HepG2 (cell line): ENCODE data around the gene FAM184B. TPM values are rescaled to one million over a fixed set of nuclear protein-coding genes. Genes with fewer than 3 reads are reported as not detected.

Source experiments
- ATAC-seq: fragments of 200-7000 bp; cut with Tn5 transposase; 3 replicates; pipeline ENCODE4 v1.9.1; 2020; ENCODE audit warnings: mild to moderate bottlenecking, moderate library complexity
- BruUV-seq: library from RNA; stranded (reverse); fragments of 400-500 nt; replicated peaks from 2 replicates; lab custom pipeline; 2021; lab: Mats Ljungman, UMichigan
- CTCF ChIA-PET: fragments of 300-600 bp; formaldehyde crosslinking; extraction: SDS; loops from one replicate; lab custom pipeline; 2021; ENCODE audit warnings: low total read pairs, inconsistent platforms, low intra/inter-chr PET ratio; lab: Yijun Ruan, JAX
- POLR2A ChIA-PET: fragments of 350-600 bp; sonication (Branson Sonifier 250); formaldehyde crosslinking; loops from one replicate; lab custom pipeline; 2020; ENCODE audit warnings: antibody characterized with exemption, inconsistent platforms; lab: Yijun Ruan, JAX
- DNase-seq: peaks from one replicate; pipeline ENCODE4 v3.0.0-alpha.2; 2015; ENCODE audit warnings: low spot score
- FAIRE-seq: peaks from 3 replicates; lab custom pipeline; 2011; peaks lifted over from hg19 to GRCh38; lab: Jason Lieb, UNC
- H2AFZ ChIP-seq: one replicate; pipeline ENCODE4 v1.6.1; 2011; ENCODE audit warnings: low read length, inconsistent platforms
- H3K27ac ChIP-seq: fragments of 300-600 bp; 3 replicates; pipeline ENCODE4 v1.8.0; 2011; ENCODE audit warnings: mixed run types, mild to moderate bottlenecking, mixed read lengths, low read length, inconsistent platforms; ENCODE audit not compliant: insufficient read depth; ENCODE audit errors: extremely low read length
- H3K27me3 ChIP-seq, 2 experiments: fragments of 200-600 bp in 1 of 2; 2 replicates in 1 of 2; 3 replicates in 1 of 2; pipeline versions ENCODE4 v1.6.0 to v1.8.0; 2011; ENCODE audit warnings: low read length in 2 of 2, mild to moderate bottlenecking in 2 of 2, moderate library complexity in 2 of 2, inconsistent platforms in 1 of 2; ENCODE audit not compliant: insufficient read depth in 2 of 2, control insufficient read depth in 1 of 2
- H3K36me3 ChIP-seq, 2 experiments: fragments of 200-600 bp in 1 of 2; replicated peaks in 1 of 2; 2 replicates in 1 of 2; 3 replicates in 1 of 2; pipeline versions ENCODE4 v1.5.1 to v1.8.0; 2011; ENCODE audit warnings: low read length in 2 of 2, inconsistent platforms in 1 of 2; ENCODE audit not compliant: insufficient read depth in 2 of 2, control insufficient read depth in 1 of 2
- H3K4me1 ChIP-seq: 2 replicates; pipeline ENCODE4 v1.5.1; 2012; ENCODE audit warnings: low read length, inconsistent platforms; ENCODE audit not compliant: insufficient read depth
- H3K4me2 ChIP-seq: 2 replicates; pipeline ENCODE4 v1.6.0; 2011; ENCODE audit warnings: low read depth, low read length, inconsistent platforms
- H3K4me3 ChIP-seq, 3 experiments: fragments of 200-600 bp in 1 of 3; sonication (generic), shearing (Covaris generic) in 1 of 3; replicated peaks in 1 of 3; 2 replicates each; pipeline ENCODE4 v1.5.1; 2011 to 2016; ENCODE audit warnings: low read length in 3 of 3, inconsistent platforms in 2 of 3, low read depth in 2 of 3, mild to moderate bottlenecking in 2 of 3, control low read depth in 1 of 3, mixed read lengths in 1 of 3; ENCODE audit not compliant: insufficient read depth in 1 of 3
- H3K79me2 ChIP-seq: one replicate; pipeline ENCODE4 v1.6.1; 2011; ENCODE audit warnings: low read length, inconsistent platforms; ENCODE audit not compliant: insufficient read depth
- H3K9ac ChIP-seq: 2 replicates; pipeline ENCODE4 v1.6.0; 2011; ENCODE audit warnings: mild to moderate bottlenecking, low read depth, low read length, inconsistent platforms; ENCODE audit not compliant: insufficient read depth
- H3K9me3 ChIP-seq: 2 replicates; pipeline ENCODE4 v1.5.1; 2012; ENCODE audit warnings: mild to moderate bottlenecking, low read length
- H4K20me1 ChIP-seq: 2 replicates; pipeline ENCODE4 v1.6.0; 2011; ENCODE audit warnings: inconsistent platforms, mild to moderate bottlenecking, low read length, moderate library complexity; ENCODE audit not compliant: insufficient read depth
- BATF2 ChIP-seq: sonication (generic); formaldehyde crosslinking; IDR thresholded peaks from 2 replicates; pipeline ENCODE4 v1.8.0; 2022; ENCODE audit warnings: mild to moderate bottlenecking, missing genetic modification reagents, moderate library complexity
- HNRNPLL ChIP-seq: fragments of 200-400 bp; formaldehyde crosslinking; IDR thresholded peaks from 2 replicates; pipeline ENCODE4 v1.6.1; 2017; ENCODE audit warnings: mild to moderate bottlenecking, low read depth, low read length; ENCODE audit not compliant: poor library complexity, severe bottlenecking
- MYC ChIP-seq: sonication (generic); formaldehyde crosslinking; IDR thresholded peaks from 2 replicates; pipeline ENCODE4 v1.9.0; 2021; ENCODE audit warnings: missing genetic modification reagents, borderline replicate concordance
- STAG1 ChIP-seq: sonication (generic); formaldehyde crosslinking; IDR thresholded peaks from 2 replicates; pipeline ENCODE4 v1.4.0; 2020; ENCODE audit warnings: missing genetic modification reagents
- SUZ12 ChIP-seq: fragments of 150-350 bp; IDR thresholded peaks from 2 replicates; pipeline ENCODE4 v1.6.1; 2014; ENCODE audit warnings: low read depth, low read length
- ZBTB14 ChIP-seq: sonication (generic); formaldehyde crosslinking; IDR thresholded peaks from 2 replicates; pipeline ENCODE4 v1.4.0; 2020; ENCODE audit warnings: missing genetic modification reagents
- ZBTB42 ChIP-seq: sonication (generic); formaldehyde crosslinking; IDR thresholded peaks from 2 replicates; pipeline ENCODE4 v1.5.0; 2020; ENCODE audit warnings: mild to moderate bottlenecking, missing genetic modification reagents
- ZFP90 ChIP-seq: sonication (generic); formaldehyde crosslinking; IDR thresholded peaks from 2 replicates; pipeline ENCODE4 v1.8.0; 2022; ENCODE audit warnings: missing genetic modification reagents, mild to moderate bottlenecking, inconsistent platforms, borderline replicate concordance
- ZNF253 ChIP-seq: sonication (generic); formaldehyde crosslinking; IDR thresholded peaks from 2 replicates; pipeline ENCODE4 v1.8.0; 2022; ENCODE audit warnings: mild to moderate bottlenecking, missing genetic modification reagents, borderline replicate concordance
- ZNF326 ChIP-seq: sonication (generic); formaldehyde crosslinking; IDR thresholded peaks from 2 replicates; pipeline ENCODE4 v1.4.0; 2020; ENCODE audit warnings: missing genetic modification reagents, borderline replicate concordance
- ZNF850 ChIP-seq: sonication (generic); formaldehyde crosslinking; conservative IDR thresholded peaks from 2 replicates; pipeline ENCODE4 v1.9.0; 2021; ENCODE audit warnings: mild to moderate bottlenecking, missing genetic modification reagents
- WGBS: methylation state at CpG from one replicate; pipeline ENCODE4 v1.1.6; 2017; ENCODE audit warnings: low lambda C conversion rate; 5-methylcytosine and 5-hydroxymethylcytosine counted together
- in situ Hi-C: cut with HindIII; loops from 2 replicates; pipeline ENCODE4 v1.10.0; 2017; ENCODE audit warnings: low pct_unique_long_range_greater_than_20kb; ENCODE audit not compliant: extremely low pct_ligation_motif_present
- intact Hi-C: fragments of 100-400 bp; cut with micrococcal nuclease; formaldehyde crosslinking; loops from one replicate; pipeline ENCODE4 v1.10.0; 2022; ENCODE audit not compliant: unreplicated experiment
- polyA plus RNA-seq, 8 experiments: library from polyadenylated mRNA; depleted of rRNA in 3 of 8; stranded (reverse) in 7 of 8; unstranded in 1 of 8; fragments of >200 nt; fragmentation: Illumina TruSeq in 4 of 8; extraction: Trizol in 4 of 8; gene quantifications; 2 replicates each; pipeline versions ENCODE4 v1.2.1 to v1.2.3, GENCODE V29; 2011 to 2016; ENCODE audit warnings: low read depth in 4 of 8, missing spikeins in 1 of 8, mixed read lengths in 1 of 8; ENCODE audit not compliant: insufficient read depth in 1 of 8
- total RNA-seq, 5 experiments: library from RNA; depleted of rRNA; stranded (reverse); fragments of >200 nt; fragmentation: Illumina TruSeq; extraction: Trizol; gene quantifications; 2 replicates each; pipeline ENCODE4 v1.2.3, GENCODE V29; 2016; ENCODE audit warnings: low read depth in 1 of 5
- TF ChIP-seq, protein P1 (sequence below): sonication (generic); formaldehyde crosslinking; IDR thresholded peaks from 2 replicates; pipeline ENCODE4 v1.5.0; 2020; ENCODE audit warnings: mild to moderate bottlenecking, missing genetic modification reagents, moderate library complexity

The FAM184B gene
- total and polyA plus RNA-seq, 2 of the 13 experiments (the other 11 are each of a cell fraction or from before 2014, with no cell fraction given), result not detected

GRCh38 chr4:17786567-17786966 lies 5.1 kb upstream of the FAM184B start:
- no peak overlapping the region for H3K4me3 ChIP-seq
- no peak overlapping the region for H3K9ac ChIP-seq
- H3K36me3 ChIP-seq, result no peaks in the 10 kb centered on the region
- no peaks in the 10 kb centered on the region for H3K79me2 ChIP-seq
- no peak for ATAC-seq
- intact Hi-C loops, result no loop called here
- peaks cover 0 to 7% of the 10 kb centered on the region in 2 experiments; a peak in 3 of 5 replicates for H3K27me3 ChIP-seq
- H3K4me1 ChIP-seq, result peaks cover 11% of the 10 kb centered on the region
- TF ChIP-seq BATF2 (CRISPR knock-in tag), result no peak
- TF ChIP-seq ZBTB14 (CRISPR knock-in tag), result no peak
- TF ChIP-seq ZFP90 (CRISPR knock-in tag), result no peak
- TF ChIP-seq ZNF253 (CRISPR knock-in tag), result no peak
- TF ChIP-seq ZNF850 (CRISPR knock-in tag), result no peak
- BruUV-seq, result no TSS peak
- no peak for DNase-seq
- 75% methylated on average over 5 of the region's 5 CpGs for WGBS
- in situ Hi-C loops, result no loop called here
- H4K20me1 ChIP-seq, result no peaks in the 10 kb centered on the region
- H3K9me3 ChIP-seq, result no peaks in the 10 kb centered on the region
- H3K27ac ChIP-seq, result no peak overlapping the region
- FAIRE-seq, result no peak
- no peak overlapping the region for H3K4me2 ChIP-seq
- CTCF ChIA-PET, result no interaction called here
- no peak overlapping the region for H2AFZ ChIP-seq
- POLR2A ChIA-PET, result no interaction called here

GRCh38 chr4:17785858-17786257 lies 4.4 kb upstream of the FAM184B start:
- DNase-seq, result no peak
- H3K4me3 ChIP-seq, result no peak overlapping the region
- FAIRE-seq, result no peak
- ATAC-seq, result peak; percentile 45; the same call in 2 of the 3 replicates
- intact Hi-C loops, result no loop called here
- H3K9ac ChIP-seq, result no peak overlapping the region
- no peaks in the 10 kb centered on the region for H4K20me1 ChIP-seq
- peaks cover 18% of the 10 kb centered on the region for H3K4me1 ChIP-seq
- in situ Hi-C loops, result no loop called here
- no peak for TF ChIP-seq SUZ12
- TF ChIP-seq, protein P1, sequence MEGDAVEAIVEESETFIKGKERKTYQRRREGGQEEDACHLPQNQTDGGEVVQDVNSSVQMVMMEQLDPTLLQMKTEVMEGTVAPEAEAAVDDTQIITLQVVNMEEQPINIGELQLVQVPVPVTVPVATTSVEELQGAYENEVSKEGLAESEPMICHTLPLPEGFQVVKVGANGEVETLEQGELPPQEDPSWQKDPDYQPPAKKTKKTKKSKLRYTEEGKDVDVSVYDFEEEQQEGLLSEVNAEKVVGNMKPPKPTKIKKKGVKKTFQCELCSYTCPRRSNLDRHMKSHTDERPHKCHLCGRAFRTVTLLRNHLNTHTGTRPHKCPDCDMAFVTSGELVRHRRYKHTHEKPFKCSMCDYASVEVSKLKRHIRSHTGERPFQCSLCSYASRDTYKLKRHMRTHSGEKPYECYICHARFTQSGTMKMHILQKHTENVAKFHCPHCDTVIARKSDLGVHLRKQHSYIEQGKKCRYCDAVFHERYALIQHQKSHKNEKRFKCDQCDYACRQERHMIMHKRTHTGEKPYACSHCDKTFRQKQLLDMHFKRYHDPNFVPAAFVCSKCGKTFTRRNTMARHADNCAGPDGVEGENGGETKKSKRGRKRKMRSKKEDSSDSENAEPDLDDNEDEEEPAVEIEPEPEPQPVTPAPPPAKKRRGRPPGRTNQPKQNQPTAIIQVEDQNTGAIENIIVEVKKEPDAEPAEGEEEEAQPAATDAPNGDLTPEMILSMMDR (CRISPR knock-in tag), result peak; percentile 40
- TF ChIP-seq HNRNPLL, result no peak
- TF ChIP-seq ZNF326 (CRISPR knock-in tag), result no peak
- TF ChIP-seq STAG1 (CRISPR knock-in tag), result peak; percentile 32; the same call in 1 of the 2 replicates
- TF ChIP-seq ZBTB42 (CRISPR knock-in tag), result no peak
- TF ChIP-seq MYC (CRISPR knock-in tag), result no peak
- H3K9me3 ChIP-seq, result no peaks in the 10 kb centered on the region
- H3K27ac ChIP-seq, result no peak overlapping the region
- H3K4me2 ChIP-seq, result no peak overlapping the region
- ChIA-PET POLR2A (no interaction called here), CTCF (no interaction called here)
- BruUV-seq, result no TSS peak
- H3K79me2 ChIP-seq, result no peaks in the 10 kb centered on the region
- 66% methylated on average over 5 of the region's 5 CpGs for WGBS
- H2AFZ ChIP-seq, result no peak overlapping the region
- peaks cover 3 to 14% of the 10 kb centered on the region in 2 experiments; a peak in 4 of 5 replicates for H3K27me3 ChIP-seq
- H3K36me3 ChIP-seq, result no peaks in the 10 kb centered on the region
